ENCODE measurements around the gene PPP2CA. TPM values are rescaled to one million over a fixed set of nuclear protein-coding genes. Genes with fewer than 3 reads are reported as not detected.

Gene PPP2CA
- total and polyA plus RNA-seq, 9 of the 15 experiments (the other 6 are each of a cell fraction or from before 2014, with no cell fraction given): 23.0 to 257 (median 109) TPM

DNA sequence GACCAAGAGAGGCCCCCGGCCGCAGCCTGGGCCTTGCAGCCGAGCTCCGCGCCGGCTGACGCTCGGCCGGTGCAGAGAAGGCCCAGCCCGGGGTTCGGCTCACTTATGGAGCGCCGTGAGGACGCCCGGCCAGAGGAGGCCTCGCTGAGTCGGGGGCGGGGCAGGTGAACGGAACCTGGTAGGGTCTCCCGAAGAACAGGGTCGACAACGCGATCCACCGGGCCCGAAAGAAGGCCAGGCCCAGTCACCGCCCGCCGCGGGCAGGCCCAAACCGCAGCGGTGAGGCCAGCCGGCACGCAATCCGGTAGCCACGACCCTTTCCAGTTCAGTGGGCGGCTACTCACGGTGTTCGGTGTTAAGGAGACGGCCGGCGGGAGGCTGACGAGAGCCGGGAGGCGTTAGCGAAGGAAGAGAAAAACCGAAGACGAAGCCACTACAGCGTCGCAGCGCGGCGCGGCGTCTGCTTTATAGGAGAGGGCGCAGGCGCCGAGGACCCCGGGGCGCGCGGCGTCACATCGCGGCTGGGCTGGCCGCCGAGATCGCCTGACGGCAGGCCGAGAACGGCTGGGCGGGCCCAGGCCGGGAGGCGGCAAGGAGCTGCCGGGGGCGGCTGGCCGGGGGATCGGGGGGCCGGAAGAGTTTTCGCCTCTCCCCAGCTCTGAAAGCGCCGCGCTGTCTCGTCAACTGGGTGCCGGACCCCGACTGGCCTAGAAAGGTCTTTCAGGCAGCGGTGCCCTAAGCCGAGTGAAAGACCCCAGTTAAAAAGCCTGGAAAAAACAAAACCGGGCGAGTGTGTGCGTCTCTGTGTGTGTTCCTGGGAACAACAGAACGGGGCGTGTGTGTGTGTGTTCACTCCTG, 49.1 kb downstream of the PPP2CA start, which contains the start of gene SKP1 (continued):
- TF ChIP-seq E2F8 (IDR thresholded peaks at IDR 0.05; ENCODE audit: low read depth, partially characterized antibody) (peak; percentile 1), ARID3A (IDR thresholded peaks at IDR 0.05; ENCODE audit: borderline replicate concordance, low read depth, low read length) (no peak), CHAMP1 (IDR thresholded peaks at IDR 0.05) (no peak), ETV6 (IDR thresholded peaks at IDR 0.05; ENCODE audit: borderline replicate concordance in 1 of 2, low read depth in 2 of 2, low read length in 1 of 2) (no peak), ETV6 (CRISPR knock-in tag; IDR thresholded peaks at IDR 0.05; ENCODE audit: borderline replicate concordance) (peak; percentile 86; the same call in 1 of the 2 replicates), CBX2 (IDR thresholded peaks at IDR 0.05; ENCODE audit: insufficient read depth, low read length, poor library complexity, severe bottlenecking) (no peak), TEAD4 (IDR thresholded peaks at IDR 0.05; ENCODE audit: low read length) (no peak), TEAD4 (CRISPR knock-in tag; IDR thresholded peaks at IDR 0.05; ENCODE audit: borderline replicate concordance) (peak; percentile 55; the same call in 1 of the 2 replicates), NR3C1 (CRISPR knock-in tag; IDR thresholded peaks at IDR 0.05) (0 out of 2 replicates have a peak, but pooled peaks have one; percentile 40), ZFX (CRISPR knock-in tag; IDR thresholded peaks at IDR 0.05) (peak; percentile 100)
- TF ChIP-seq, protein P1, sequence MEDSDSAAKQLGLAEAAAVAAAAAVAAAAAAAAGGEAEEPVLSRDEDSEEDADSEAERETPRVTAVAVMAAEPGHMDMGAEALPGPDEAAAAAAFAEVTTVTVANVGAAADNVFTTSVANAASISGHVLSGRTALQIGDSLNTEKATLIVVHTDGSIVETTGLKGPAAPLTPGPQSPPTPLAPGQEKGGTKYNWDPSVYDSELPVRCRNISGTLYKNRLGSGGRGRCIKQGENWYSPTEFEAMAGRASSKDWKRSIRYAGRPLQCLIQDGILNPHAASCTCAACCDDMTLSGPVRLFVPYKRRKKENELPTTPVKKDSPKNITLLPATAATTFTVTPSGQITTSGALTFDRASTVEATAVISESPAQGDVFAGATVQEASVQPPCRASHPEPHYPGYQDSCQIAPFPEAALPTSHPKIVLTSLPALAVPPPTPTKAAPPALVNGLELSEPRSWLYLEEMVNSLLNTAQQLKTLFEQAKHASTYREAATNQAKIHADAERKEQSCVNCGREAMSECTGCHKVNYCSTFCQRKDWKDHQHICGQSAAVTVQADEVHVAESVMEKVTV (CRISPR knock-in tag; IDR thresholded peaks at IDR 0.05): no peak
- TF ChIP-seq, protein P2, sequence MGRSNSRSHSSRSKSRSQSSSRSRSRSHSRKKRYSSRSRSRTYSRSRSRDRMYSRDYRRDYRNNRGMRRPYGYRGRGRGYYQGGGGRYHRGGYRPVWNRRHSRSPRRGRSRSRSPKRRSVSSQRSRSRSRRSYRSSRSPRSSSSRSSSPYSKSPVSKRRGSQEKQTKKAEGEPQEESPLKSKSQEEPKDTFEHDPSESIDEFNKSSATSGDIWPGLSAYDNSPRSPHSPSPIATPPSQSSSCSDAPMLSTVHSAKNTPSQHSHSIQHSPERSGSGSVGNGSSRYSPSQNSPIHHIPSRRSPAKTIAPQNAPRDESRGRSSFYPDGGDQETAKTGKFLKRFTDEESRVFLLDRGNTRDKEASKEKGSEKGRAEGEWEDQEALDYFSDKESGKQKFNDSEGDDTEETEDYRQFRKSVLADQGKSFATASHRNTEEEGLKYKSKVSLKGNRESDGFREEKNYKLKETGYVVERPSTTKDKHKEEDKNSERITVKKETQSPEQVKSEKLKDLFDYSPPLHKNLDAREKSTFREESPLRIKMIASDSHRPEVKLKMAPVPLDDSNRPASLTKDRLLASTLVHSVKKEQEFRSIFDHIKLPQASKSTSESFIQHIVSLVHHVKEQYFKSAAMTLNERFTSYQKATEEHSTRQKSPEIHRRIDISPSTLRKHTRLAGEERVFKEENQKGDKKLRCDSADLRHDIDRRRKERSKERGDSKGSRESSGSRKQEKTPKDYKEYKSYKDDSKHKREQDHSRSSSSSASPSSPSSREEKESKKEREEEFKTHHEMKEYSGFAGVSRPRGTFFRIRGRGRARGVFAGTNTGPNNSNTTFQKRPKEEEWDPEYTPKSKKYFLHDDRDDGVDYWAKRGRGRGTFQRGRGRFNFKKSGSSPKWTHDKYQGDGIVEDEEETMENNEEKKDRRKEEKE (IDR thresholded peaks at IDR 0.05; ENCODE audit: borderline replicate concordance in 1 of 2, control insufficient read depth in 1 of 2, low read depth in 2 of 2, low read length in 1 of 2): 0 out of 4 replicates have a peak, but pooled peaks of 1 of the 2 experiments have one; percentile 42

Measured in K562 (cell line).